Stimulated activated naive CD8-positive, alpha-beta T cell treated with anti-CD3 and anti-CD28 coated beads, Interleukin-15, Interleukin-2, amounts not matched to agents 100 ng/mL and 50 ng/mL, for 24 hours (primary cell): ENCODE data around the gene NPIPB6.

Source experiments
- H3K27ac Mint-ChIP-seq: one replicate; pipeline ENCODE4 v1.8.0; 2021; ENCODE audit warnings: mild to moderate bottlenecking, mixed read lengths
- H3K27me3 Mint-ChIP-seq: one replicate; pipeline ENCODE4 v1.8.0; 2021; ENCODE audit warnings: mixed read lengths
- H3K36me3 Mint-ChIP-seq: one replicate; pipeline ENCODE4 v1.8.0; 2021; ENCODE audit warnings: low read depth, mixed read lengths
- H3K4me1 Mint-ChIP-seq: one replicate; pipeline ENCODE4 v1.8.0; 2021; ENCODE audit warnings: low read depth, mixed read lengths
- H3K4me3 Mint-ChIP-seq: one replicate; pipeline ENCODE4 v1.8.0; 2021; ENCODE audit warnings: mild to moderate bottlenecking, mixed read lengths
- H3K9me3 Mint-ChIP-seq: one replicate; pipeline ENCODE4 v1.8.0; 2021; ENCODE audit warnings: mixed read lengths

The NPIPB6 gene

DNA sequence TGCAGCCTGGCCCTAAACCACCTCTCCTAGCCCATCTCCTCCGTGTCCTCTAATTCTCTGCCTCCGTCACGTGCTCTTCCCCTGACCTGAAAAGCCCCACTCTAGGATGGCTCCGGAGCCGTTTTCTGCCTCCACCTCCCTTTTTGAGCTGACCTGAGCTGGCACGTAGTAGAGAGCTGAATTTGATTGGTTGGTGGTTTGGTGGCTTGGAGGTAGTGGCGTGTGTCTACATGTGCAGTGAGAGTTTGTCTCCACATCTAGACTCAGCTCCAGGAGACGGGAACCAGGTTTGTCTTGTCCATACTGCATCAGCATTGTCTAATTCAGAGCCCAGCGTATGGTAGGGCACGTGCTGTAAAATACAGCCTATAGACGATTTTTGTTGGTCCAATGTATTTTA lies 68.0 kb downstream of the NPIPB6 start:
- Mint-ChIP-seq H3K36me3 (peaks cover 4% of the 10 kb centered on the region), H3K4me3 (peak overlapping the region; percentile 54), H3K27ac (no peak overlapping the region), H3K27me3 (no peaks in the 10 kb centered on the region), H3K9me3 (no peaks in the 10 kb centered on the region), H3K4me1 (peaks cover 56% of the 10 kb centered on the region)

DNA sequence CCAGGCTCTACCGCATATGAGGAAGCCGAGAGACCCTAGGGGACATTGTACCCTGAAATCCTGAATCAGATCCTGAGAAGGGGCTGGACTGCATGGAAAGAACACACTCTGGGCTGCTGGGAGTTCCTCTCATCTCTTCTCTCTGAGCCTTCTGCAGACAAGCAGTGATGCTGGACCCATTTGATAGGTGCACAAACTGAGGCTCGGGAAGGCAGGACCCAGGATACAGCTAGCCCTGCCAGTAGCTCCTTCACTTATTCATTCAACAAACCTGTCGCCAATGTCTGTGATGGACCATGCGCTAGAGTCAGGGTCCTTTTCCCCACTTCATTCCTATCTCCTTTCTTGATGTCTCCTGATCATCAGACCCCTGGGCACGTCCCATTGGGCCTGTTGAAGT lies 69.1 kb downstream of the NPIPB6 start:
- Mint-ChIP-seq H3K9me3 (no peaks in the 10 kb centered on the region), H3K4me3 (peak overlapping the region; percentile 77), H3K36me3 (no peaks in the 10 kb centered on the region), H3K4me1 (peaks cover 57% of the 10 kb centered on the region), H3K27ac (no peak overlapping the region), H3K27me3 (no peaks in the 10 kb centered on the region)

DNA sequence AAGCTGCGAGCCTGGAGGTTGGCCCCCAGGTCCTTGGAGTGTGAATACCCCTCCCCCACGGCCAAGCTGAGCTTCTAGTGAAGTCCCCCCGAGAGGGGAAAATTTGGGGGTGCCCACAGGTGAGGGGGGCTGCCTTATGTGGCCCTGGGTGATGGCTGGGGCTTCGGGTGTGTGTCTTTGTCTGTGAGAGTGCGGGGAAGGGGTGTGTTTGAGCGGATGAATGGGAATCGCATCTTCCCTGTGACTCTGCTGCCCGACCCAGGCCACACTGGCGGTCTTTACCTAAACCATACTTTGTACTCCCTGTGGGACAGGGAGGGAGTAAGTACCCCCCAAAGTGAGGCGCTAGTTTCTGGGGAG lies 69.7 kb downstream of the NPIPB6 start:
- Mint-ChIP-seq H3K9me3 (no peaks in the 10 kb centered on the region), H3K27me3 (no peaks in the 10 kb centered on the region), H3K4me3 (peak overlapping the region; percentile 77), H3K4me1 (peaks cover 62% of the 10 kb centered on the region), H3K36me3 (no peaks in the 10 kb centered on the region), H3K27ac (peak overlapping the region; percentile 33)

DNA sequence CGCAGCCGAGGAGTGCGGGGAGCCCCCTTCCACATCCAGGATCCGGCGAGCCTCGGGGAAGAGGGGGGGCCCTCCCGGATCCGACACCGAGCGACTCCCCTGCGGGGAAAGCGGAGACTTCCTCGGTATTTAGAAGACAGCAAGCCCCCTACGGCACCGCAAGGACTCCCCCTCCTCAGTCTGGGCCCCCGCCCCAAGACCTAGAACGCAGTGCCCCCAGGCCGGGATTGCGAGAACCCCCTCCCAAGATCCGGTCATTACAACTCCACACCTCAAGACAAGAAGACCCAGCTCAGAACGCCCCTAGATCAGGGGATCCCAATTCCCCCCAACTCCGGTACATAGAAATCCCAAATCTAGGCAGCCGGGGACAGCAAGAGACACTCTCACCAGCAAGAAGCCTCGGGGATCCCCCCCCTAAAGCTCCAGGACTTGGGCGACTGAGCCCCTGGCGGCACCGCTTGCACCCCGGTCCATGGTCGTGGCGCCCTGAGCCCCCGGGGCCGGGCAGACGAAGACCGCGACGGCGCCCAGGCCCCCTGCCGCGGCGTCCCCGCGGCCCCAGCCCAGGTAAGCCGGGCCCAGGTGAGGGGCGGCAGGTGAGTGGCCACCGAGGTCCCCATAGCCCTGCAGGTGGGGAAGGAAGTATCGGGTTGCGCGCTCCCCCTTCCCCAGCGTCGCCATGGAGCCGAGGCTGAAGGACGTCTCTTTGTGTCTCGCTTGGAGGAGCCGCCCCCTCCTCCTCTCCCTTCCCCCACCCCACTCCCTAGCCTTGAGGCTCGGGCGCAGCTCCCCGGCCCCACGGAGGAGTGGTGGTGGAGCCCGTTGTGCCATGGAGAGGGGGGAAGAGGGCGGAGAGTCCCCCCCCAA lies 70.3 kb downstream of the NPIPB6 start:
- Mint-ChIP-seq H3K4me1 (peaks cover 63% of the 10 kb centered on the region), H3K36me3 (no peaks in the 10 kb centered on the region), H3K9me3 (no peaks in the 10 kb centered on the region), H3K4me3 (peak overlapping the region; percentile 85), H3K27me3 (no peaks in the 10 kb centered on the region), H3K27ac (peak overlapping the region; percentile 45)
